Erythroblast (primary cell): ENCODE results near the gene SLF2.

Experiments
- GATA1 ChIP-seq: IDR thresholded peaks from 2 replicates; pipeline ENCODE4 v1.6.1; 2011; ENCODE audit warnings: low read depth, mild to moderate bottlenecking, control low read depth, low read length, moderate library complexity
- POLR2A ChIP-seq: IDR thresholded peaks from 2 replicates; pipeline ENCODE4 v1.6.1; 2011; ENCODE audit warnings: mild to moderate bottlenecking, low read length

GRCh38 chr10:100895896-100896295 lies 16.9 kb upstream of the SLF2 start:
- TF ChIP-seq POLR2A (no peak), GATA1 (no peak)
